ENCODE results near the gene KRTCAP3. TPM values are rescaled to one million over a fixed set of nuclear protein-coding genes. Genes with fewer than 3 reads are reported as not detected.

Gene KRTCAP3
- total and polyA plus RNA-seq, 2 donors (not counting 1 experiment from before 2014, with no cell fraction given): 8.6 to 15.0 TPM

DNA sequence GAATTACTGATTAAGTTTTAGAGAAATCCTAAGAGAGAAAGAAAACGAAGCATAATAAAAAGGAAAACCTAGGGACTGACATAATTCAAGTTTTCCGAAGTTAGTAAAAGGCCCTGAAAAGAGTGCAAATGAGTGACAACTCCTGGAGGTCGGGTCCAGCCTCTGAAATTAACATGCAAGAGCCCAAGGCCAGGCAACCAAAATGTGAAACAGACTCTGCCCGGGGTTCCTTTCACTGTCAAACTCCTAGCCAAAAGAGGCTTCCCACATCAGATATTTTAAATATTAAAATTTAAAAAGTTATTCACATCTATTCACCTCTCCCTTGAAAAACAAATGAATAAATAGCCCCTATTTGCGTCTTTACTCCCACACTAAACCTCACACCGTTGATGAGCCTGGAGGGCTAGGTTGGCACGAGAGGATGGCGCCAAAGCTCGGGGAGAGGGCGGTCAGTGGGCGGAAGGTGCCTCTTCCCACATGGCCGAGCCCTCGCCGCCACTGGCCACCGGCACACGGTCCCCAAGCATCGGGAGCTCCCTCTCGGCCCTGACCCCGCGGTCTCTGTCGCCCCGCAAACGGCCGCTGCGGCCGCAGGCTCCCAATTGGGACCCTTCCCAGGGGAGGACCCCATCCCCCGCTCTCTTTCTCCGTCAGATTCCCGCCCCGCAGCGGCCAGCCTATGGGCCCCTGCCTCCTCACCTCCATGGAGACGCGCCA is 33.4 kb upstream of the KRTCAP3 start:
- Histone ChIP-seq H4K20me1 (ENCODE audit: control insufficient read depth, insufficient read depth, low read length, poor library complexity, severe bottlenecking) (peaks cover 14% of the 10 kb centered on the region), H3K27ac (ENCODE audit: low read length in 2 of 2) (peak overlapping the region; percentile 51 to 77), H3K9ac (ENCODE audit: low read length) (peak overlapping the region; percentile 97), H3K4me2 (replicated peaks; ENCODE audit: low read depth, low read length, poor library complexity, severe bottlenecking) (peak overlapping the region; percentile 78), H3K4me3 (ENCODE audit: control extremely low read depth in 1 of 5, extremely low read depth in 1 of 5, insufficient read depth in 1 of 5, low read depth in 2 of 5, low read length in 4 of 5) (peak overlapping the region; percentile 28 to 96 (median 95)), H3K79me2 (ENCODE audit: control insufficient read depth, insufficient read depth, low read length) (peaks cover 61% of the 10 kb centered on the region), H3K27me3 (replicated peaks in 1 of 4; ENCODE audit: control extremely low read depth in 1 of 4, control insufficient read depth in 3 of 4, insufficient read depth in 4 of 4, low read length in 3 of 4) (no peaks in the 10 kb centered on the region), H3K36me3 (replicated peaks in 1 of 2; ENCODE audit: control extremely low read depth in 1 of 2, control insufficient read depth in 1 of 2, extremely low read depth in 1 of 2, insufficient read depth in 2 of 2, low read length in 1 of 2) (peaks cover 0 to 7% of the 10 kb centered on the region in 2 experiments), H3K4me1 (ENCODE audit: control insufficient read depth in 2 of 2, insufficient read depth in 2 of 2, low read length in 2 of 2) (peaks cover 15 to 20% of the 10 kb centered on the region in 2 donors), H3K9me3 (ENCODE audit: control extremely low read depth in 1 of 3, control insufficient read depth in 2 of 3, insufficient read depth in 1 of 3, low read length in 2 of 3) (no peaks in the 10 kb centered on the region), H2AFZ (ENCODE audit: insufficient read depth, low read depth, low read length, poor library complexity, severe bottlenecking) (peak overlapping the region; percentile 88)
- peak overlapping the region; percentile 90 for H3K27ac Mint-ChIP-seq
- H3K9me3 Mint-ChIP-seq (ENCODE audit: insufficient read depth): no peaks in the 10 kb centered on the region
- intact Hi-C loops (cut with micrococcal nuclease): loop anchor here (1.0 to 10.0 kb wide), 10 partner anchors 20 to 255 kb away; partner anchors contain the start of genes ATRAID, CAD, CCDC121 and EIF2B4
- ChIA-PET CTCF (interaction anchor here (1.1 to 2.6 kb wide), 5 partner anchors 21 to 52 kb away, joined by 3 to 31 read pairs (median 6); partner anchors contain the start of genes GTF3C2, NRBP1 and ZNF513), POLR2A (interaction anchor here (0.5 to 2.1 kb wide), 5 partner anchors 20 to 223 kb away, joined by 3 to 28 read pairs (median 5); partner anchors contain the start of genes CCDC121, GPN1 and NRBP1)
- peaks cover 26% of the 10 kb centered on the region for H3K4me1 Mint-ChIP-seq
- peaks cover 13% of the 10 kb centered on the region for H3K27me3 Mint-ChIP-seq
- 1% methylated on average over 31 of the region's 33 CpGs for WGBS (ENCODE audit: insufficient coverage)
- DNase-seq (no peak), ATAC-seq (ENCODE audit: low read depth) (no peak)
- TF ChIP-seq CTCF (IDR thresholded peaks at IDR 0.05): no peak
- no peak for TF ChIP-seq EZH2 (IDR thresholded peaks at IDR 0.05; ENCODE audit: borderline replicate concordance, insufficient read depth, low read depth, low read length, poor library complexity, severe bottlenecking)
- H3K4me3 Mint-ChIP-seq: peak overlapping the region; percentile 87
